GOT3 (cell line): ENCODE results near the gene AP4B1.
"Not testable (repeated sequence)": the region's sequence is repeated elsewhere in the genome, so short reads cannot be mapped to it uniquely, and the experiment has no call there.

Source experiments
- DNase-seq: peaks from one replicate; lab custom pipeline; 2025; ENCODE audit warnings: mixed read lengths; lab: John Stamatoyannopoulos, UW

AP4B1 gene

DNA sequence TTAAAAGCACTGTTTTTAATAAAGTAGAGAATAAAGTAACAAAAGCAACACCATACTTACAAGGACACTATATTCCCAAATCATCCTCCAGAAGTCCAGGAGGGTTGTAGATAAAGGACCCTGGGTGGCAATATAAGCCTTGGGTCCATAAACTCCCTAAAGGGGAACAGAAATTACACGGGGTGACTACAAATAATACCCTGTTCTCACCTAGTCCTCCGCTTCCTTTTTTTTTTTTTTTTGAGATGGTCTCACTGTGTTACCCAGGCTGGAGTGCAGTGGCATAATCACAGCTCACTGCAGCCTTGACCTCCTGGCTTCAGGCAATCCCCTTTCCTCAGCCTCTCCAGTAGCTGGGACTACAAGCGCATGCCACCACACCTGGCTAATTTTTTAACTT is 46.2 kb downstream of the AP4B1 start:
- no peak for DNase-seq

DNA sequence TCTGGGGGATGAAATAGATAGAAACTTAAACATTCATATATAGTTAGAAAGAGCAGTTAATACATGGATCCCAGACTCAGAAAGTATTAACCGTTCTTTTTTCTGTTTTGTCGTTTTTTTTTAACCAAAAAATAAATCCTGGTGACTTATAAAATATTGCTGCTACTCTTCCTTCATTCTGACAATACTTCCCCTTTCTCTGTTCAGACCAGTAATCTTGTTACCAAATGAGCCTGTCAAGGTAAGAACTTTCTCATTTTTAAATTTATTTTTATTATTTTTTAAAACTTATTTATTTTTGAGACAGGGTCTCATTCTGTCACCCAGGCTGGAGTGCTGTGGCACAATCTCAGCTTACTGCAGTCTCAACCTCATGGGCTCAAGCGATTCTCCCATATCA is 46.8 kb downstream of the AP4B1 start:
- DNase-seq, result no peak

DNA sequence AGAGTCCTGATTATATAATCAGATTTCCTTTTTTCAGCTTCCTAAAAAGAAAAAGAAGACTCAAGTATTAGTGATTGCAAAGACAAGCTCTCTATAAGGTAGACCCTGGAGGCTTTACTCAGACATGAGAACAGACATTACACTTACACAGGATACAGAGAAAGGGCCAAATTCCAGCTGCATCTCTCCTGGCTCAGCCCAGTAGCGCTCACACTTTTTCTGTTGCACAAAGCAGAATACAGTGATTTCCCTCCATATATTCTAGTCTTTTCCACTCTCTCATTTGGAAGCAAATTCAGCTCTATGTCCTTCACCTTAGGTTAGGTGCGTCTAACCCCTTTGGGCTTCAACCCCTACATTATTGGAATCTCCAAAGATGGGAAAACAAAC is 48.2 kb downstream of the AP4B1 start:
- DNase-seq, result no peak

- DNase-seq, result no peak
Observed at GRCh38 chr1:113855630-113856400, 48.8 kb downstream of the AP4B1 start.

DNA sequence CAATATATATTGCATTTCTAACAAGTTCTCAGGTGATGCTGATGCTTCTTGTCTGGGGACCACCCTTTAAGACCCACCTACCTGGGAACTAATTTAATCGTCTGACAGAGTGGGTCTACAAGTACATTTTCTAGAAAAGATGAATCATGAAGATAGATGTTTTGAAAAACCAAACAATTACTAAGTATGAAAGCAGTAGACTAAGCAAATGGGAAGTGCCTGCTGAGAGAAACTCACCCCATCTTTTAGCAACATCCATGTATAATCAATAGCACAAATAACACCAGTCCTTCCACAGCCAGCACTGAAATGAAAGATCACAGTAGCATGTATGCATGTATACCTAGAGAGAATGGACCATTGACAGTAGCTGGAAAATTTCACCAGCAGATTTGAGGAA is 50.4 kb downstream of the AP4B1 start:
- DNase-seq, result no peak

- DNase-seq, result not testable (repeated sequence)
Observed at GRCh38 chr1:113852694-113853093, 51.9 kb downstream of the AP4B1 start.

DNA sequence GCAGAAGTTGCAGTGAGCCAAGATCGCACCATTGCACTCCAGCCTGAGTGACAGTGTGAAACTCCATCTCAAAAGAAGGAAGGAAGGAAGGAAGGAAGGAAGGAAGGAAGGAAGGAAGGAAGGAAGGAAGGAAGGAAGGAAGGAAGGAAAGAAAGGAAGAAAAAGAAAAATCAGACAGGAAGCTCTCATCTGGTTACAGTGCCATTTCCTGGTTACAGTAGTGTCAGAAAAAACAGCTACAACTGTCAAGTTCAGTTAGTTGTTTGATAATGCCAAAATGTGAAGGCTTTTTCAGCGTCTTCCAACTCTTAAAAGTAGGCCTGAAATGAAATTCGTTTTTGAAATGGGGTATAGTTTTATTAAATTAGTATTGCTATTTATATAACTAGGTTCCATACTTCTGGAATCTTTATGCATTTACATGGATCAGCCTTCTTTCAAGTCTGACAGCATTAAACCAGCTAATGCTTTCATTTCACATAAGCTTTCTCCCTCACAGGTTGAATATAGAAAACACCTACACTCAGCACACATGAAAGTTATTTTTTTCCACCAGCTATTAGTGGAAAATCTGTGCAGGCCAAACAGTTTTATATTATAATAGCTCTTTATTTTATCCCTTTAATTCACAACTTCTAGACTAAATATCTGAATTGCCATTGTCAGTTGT is 54.3 kb downstream of the AP4B1 start:
- no peak for DNase-seq

DNA sequence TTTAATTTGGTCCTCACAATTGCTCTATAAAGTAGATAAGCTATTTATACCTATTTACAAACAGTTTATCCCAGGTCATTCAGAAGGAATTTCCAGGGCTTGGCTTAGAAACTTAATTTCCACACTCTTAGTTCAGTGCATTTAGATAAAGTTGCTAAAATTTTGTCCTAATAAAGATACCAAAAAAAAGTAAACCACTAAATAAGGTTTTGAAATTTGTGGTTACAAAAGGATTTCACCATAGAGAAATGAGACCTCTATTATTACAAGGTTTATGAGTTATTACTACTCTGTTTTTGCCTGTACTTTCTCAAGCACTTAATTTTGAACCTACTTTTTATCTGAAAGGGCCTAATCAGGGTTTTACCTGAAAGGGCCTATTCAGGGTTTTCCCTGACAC is 55.5 kb downstream of the AP4B1 start:
- DNase-seq, result no peak

GRCh38 chr1:113846391-113847035 is 58.1 kb downstream of the AP4B1 start:
- DNase-seq, result no peak
